ENCODE measurements around the gene ABCA5.

- TF ChIP-seq CTCF (IDR thresholded peaks at IDR 0.05): no peak
- TF ChIP-seq TCF7L2 (IDR thresholded peaks at IDR 0.05; ENCODE audit: low read depth, low read length): no peak
Observed at GRCh38 chr17:69246202-69246601, 80.7 kb downstream of the ABCA5 start.
